H1 (cell line): ENCODE results near the gene AGR2.

Experiments used
- EZH2 ChIP-seq: fragments of 200-600 bp; sonication (generic); IDR thresholded peaks from 2 replicates; pipeline ENCODE4 v1.7.1; 2012; ENCODE audit warnings: low read depth, mild to moderate bottlenecking, moderate library complexity, low read length, inconsistent platforms; ENCODE audit not compliant: severe bottlenecking
- NRF1 ChIP-seq: IDR thresholded peaks from 2 replicates; pipeline ENCODE4 v1.6.1; 2011; ENCODE audit warnings: mild to moderate bottlenecking, low read depth, low read length, improper control_type of control experiment
- POLR2A ChIP-seq, 2 experiments: IDR thresholded peaks; 1 replicate in 1 of 2; 2 replicates in 1 of 2; pipeline ENCODE4 v1.6.1; 2011; ENCODE audit warnings: low read depth in 2 of 2, low read length in 2 of 2, mild to moderate bottlenecking in 2 of 2; ENCODE audit errors: control extremely low read depth in 1 of 2
- SP1 ChIP-seq: IDR thresholded peaks from 2 replicates; pipeline ENCODE4 v1.6.1; 2011; ENCODE audit warnings: low read depth, low read length
- TEAD4 ChIP-seq: IDR thresholded peaks from 2 replicates; pipeline ENCODE4 v1.6.1; 2012; ENCODE audit warnings: low read depth, low read length, inconsistent platforms, mixed read lengths
- TF ChIP-seq, protein P1 (sequence below), 3 experiments: IDR thresholded peaks; 1 replicate in 2 of 3; 2 replicates in 1 of 3; pipeline versions ENCODE4 v1.5.1 to v1.6.1; 2011; ENCODE audit warnings: low read length in 3 of 3, mild to moderate bottlenecking in 3 of 3, inconsistent platforms in 2 of 3, low read depth in 1 of 3, moderate library complexity in 1 of 3; ENCODE audit not compliant: insufficient read depth in 1 of 3; ENCODE audit errors: control extremely low read depth in 1 of 3

DNA sequence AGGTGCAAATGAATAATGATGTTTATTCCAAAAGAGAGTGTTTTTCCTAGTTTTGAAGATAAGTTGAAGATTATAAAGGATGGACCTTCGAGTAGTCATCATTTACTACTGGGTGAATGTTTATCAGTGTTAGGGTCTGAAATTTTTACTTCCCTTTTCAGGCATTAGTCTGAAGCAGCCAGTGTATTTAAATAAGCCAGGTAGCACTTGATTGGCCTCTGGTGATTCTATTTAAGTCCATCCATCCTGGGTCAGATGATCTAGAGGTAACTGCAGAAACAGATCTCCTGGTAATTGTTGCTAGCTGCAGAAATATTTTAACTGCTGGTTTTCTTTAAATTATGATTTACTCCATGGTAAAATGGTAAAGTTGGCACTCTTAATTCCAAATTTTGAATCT, 34.1 kb upstream of the AGR2 start:
- TF ChIP-seq, protein P1, sequence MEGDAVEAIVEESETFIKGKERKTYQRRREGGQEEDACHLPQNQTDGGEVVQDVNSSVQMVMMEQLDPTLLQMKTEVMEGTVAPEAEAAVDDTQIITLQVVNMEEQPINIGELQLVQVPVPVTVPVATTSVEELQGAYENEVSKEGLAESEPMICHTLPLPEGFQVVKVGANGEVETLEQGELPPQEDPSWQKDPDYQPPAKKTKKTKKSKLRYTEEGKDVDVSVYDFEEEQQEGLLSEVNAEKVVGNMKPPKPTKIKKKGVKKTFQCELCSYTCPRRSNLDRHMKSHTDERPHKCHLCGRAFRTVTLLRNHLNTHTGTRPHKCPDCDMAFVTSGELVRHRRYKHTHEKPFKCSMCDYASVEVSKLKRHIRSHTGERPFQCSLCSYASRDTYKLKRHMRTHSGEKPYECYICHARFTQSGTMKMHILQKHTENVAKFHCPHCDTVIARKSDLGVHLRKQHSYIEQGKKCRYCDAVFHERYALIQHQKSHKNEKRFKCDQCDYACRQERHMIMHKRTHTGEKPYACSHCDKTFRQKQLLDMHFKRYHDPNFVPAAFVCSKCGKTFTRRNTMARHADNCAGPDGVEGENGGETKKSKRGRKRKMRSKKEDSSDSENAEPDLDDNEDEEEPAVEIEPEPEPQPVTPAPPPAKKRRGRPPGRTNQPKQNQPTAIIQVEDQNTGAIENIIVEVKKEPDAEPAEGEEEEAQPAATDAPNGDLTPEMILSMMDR (IDR thresholded peaks at IDR 0.05; ENCODE audit: control extremely low read depth in 1 of 3, insufficient read depth in 1 of 3, low read depth in 1 of 3, low read length in 3 of 3): no peak
- TF ChIP-seq EZH2: no peak
- no peak for TF ChIP-seq SP1
- TF ChIP-seq POLR2A (IDR thresholded peaks at IDR 0.05; ENCODE audit: control extremely low read depth in 1 of 2, low read depth in 2 of 2, low read length in 2 of 2): no peak
- no peak for TF ChIP-seq NRF1
- TF ChIP-seq TEAD4: no peak
